HEK293 (cell line): Measurements from ENCODE around the gene TRAF4.

Experiments used
- CTCF ChIA-PET: fragments of 350-600 bp; formaldehyde crosslinking; extraction: SDS; loops from one replicate; lab custom pipeline; 2021; ENCODE audit warnings: antibody characterized with exemption; lab: Yijun Ruan, JAX
- POLR2A ChIA-PET: fragments of 300-600 bp; formaldehyde crosslinking; extraction: SDS; loops from one replicate; lab custom pipeline; 2020; ENCODE audit warnings: antibody characterized with exemption, inconsistent platforms; lab: Yijun Ruan, JAX
- H3K27ac ChIP-seq: fragments of 200-500 bp; sonication (Bioruptor generic); 2 replicates; pipeline ENCODE4 v1.5.1; 2014; ENCODE audit warnings: low read depth, low read length, control low read depth, inconsistent platforms; ENCODE audit errors: extremely low read depth
- H3K36me3 ChIP-seq, 2 experiments: fragments of 200-500 bp in 1 of 2; sonication (Bioruptor generic) in 1 of 2; 1 replicate in 1 of 2; 2 replicates in 1 of 2; pipeline ENCODE4 v1.5.1; 2014 to 2017; ENCODE audit warnings: inconsistent platforms in 2 of 2, low read length in 2 of 2; ENCODE audit not compliant: control insufficient read depth in 2 of 2, insufficient read depth in 1 of 2
- H3K4me1 ChIP-seq: fragments of 200-500 bp; sonication (Bioruptor generic); 2 replicates; pipeline ENCODE4 v1.5.1; 2014; ENCODE audit warnings: mild to moderate bottlenecking, low read length, inconsistent platforms; ENCODE audit not compliant: control insufficient read depth, insufficient read depth
- H3K4me3 ChIP-seq: 2 replicates; pipeline ENCODE4 v1.5.1; 2011; ENCODE audit warnings: low read depth, mild to moderate bottlenecking, control low read depth, low read length, moderate library complexity
- H3K9me3 ChIP-seq: fragments of 200-500 bp; sonication (Bioruptor generic); 2 replicates; pipeline ENCODE4 v1.5.1; 2014; ENCODE audit warnings: low read depth, low read length, inconsistent platforms; ENCODE audit not compliant: control insufficient read depth, insufficient read depth
- ATF2 ChIP-seq: fragments of 450-650 bp; formaldehyde crosslinking; IDR thresholded peaks from 2 replicates; pipeline ENCODE4 v1.5.1; 2016; ENCODE audit warnings: missing biosample characterization, missing genetic modification characterization, low read depth
- BCL11A ChIP-seq: fragments of 450-650 bp; formaldehyde crosslinking; IDR thresholded peaks from 2 replicates; pipeline ENCODE4 v1.5.1; 2016; ENCODE audit warnings: low read depth, missing biosample characterization, missing genetic modification characterization
- CTCF ChIP-seq: fragments of 450-650 bp; formaldehyde crosslinking; IDR thresholded peaks from 2 replicates; pipeline ENCODE4 v1.5.1; 2016; ENCODE audit warnings: missing biosample characterization, missing genetic modification characterization
- GLIS1 ChIP-seq: fragments of 450-650 bp; formaldehyde crosslinking; IDR thresholded peaks from 2 replicates; pipeline ENCODE4 v1.5.1; 2016; ENCODE audit warnings: missing biosample characterization, missing genetic modification characterization
- GLIS2 ChIP-seq: fragments of 450-650 bp; formaldehyde crosslinking; IDR thresholded peaks from 2 replicates; pipeline ENCODE4 v1.5.1; 2016; ENCODE audit warnings: missing biosample characterization, missing genetic modification characterization
- KLF1 ChIP-seq: fragments of 450-650 bp; formaldehyde crosslinking; IDR thresholded peaks from 2 replicates; pipeline ENCODE4 v1.5.1; 2016; ENCODE audit warnings: missing biosample characterization, missing genetic modification characterization
- PRDM1 ChIP-seq: fragments of 450-650 bp; formaldehyde crosslinking; IDR thresholded peaks from 2 replicates; pipeline ENCODE4; 2016; ENCODE audit warnings: missing biosample characterization, missing genetic modification characterization
- SCRT2 ChIP-seq: fragments of 450-650 bp; formaldehyde crosslinking; IDR thresholded peaks from 2 replicates; pipeline ENCODE4 v1.5.1; 2016; ENCODE audit warnings: missing biosample characterization, missing genetic modification characterization
- WT1 ChIP-seq: fragments of 450-650 bp; formaldehyde crosslinking; IDR thresholded peaks from 2 replicates; pipeline ENCODE4 v1.5.1; 2016; ENCODE audit warnings: missing biosample characterization, missing genetic modification characterization
- YY1 ChIP-seq: fragments of 450-650 bp; formaldehyde crosslinking; IDR thresholded peaks from 2 replicates; pipeline ENCODE4 v1.5.1; 2018; ENCODE audit warnings: missing biosample characterization, missing genetic modification characterization
- ZBTB17 ChIP-seq: fragments of 450-650 bp; formaldehyde crosslinking; IDR thresholded peaks from 2 replicates; pipeline ENCODE4 v1.5.1; 2016; ENCODE audit warnings: missing biosample characterization, missing genetic modification characterization
- ZBTB48 ChIP-seq: fragments of 450-650 bp; formaldehyde crosslinking; IDR thresholded peaks from 2 replicates; pipeline ENCODE4 v1.5.1; 2016; ENCODE audit warnings: missing biosample characterization, missing genetic modification characterization
- ZFP41 ChIP-seq: fragments of 450-650 bp; formaldehyde crosslinking; IDR thresholded peaks from 2 replicates; pipeline ENCODE4 v1.5.1; 2016; ENCODE audit warnings: missing biosample characterization, missing genetic modification characterization, borderline replicate concordance
- ZIC2 ChIP-seq: fragments of 450-650 bp; formaldehyde crosslinking; IDR thresholded peaks from 2 replicates; pipeline ENCODE4 v1.5.1; 2016; ENCODE audit warnings: missing biosample characterization, missing genetic modification characterization
- ZNF19 ChIP-seq: fragments of 450-650 bp; formaldehyde crosslinking; IDR thresholded peaks from 2 replicates; pipeline ENCODE4; 2016; ENCODE audit warnings: missing biosample characterization, missing genetic modification characterization, low read depth
- ZNF26 ChIP-seq: fragments of 450-650 bp; formaldehyde crosslinking; IDR thresholded peaks from 2 replicates; pipeline ENCODE4 v1.5.1; 2016; ENCODE audit warnings: missing biosample characterization, missing genetic modification characterization
- ZNF341 ChIP-seq: fragments of 450-650 bp; formaldehyde crosslinking; IDR thresholded peaks from 2 replicates; pipeline ENCODE4; 2016; ENCODE audit warnings: low read depth, missing biosample characterization, missing genetic modification characterization
- ZNF366 ChIP-seq: fragments of 450-650 bp; formaldehyde crosslinking; conservative IDR thresholded peaks from 2 replicates; pipeline ENCODE4 v1.5.1; 2016; ENCODE audit warnings: missing biosample characterization, missing genetic modification characterization
- ZNF394 ChIP-seq: fragments of 450-650 bp; formaldehyde crosslinking; IDR thresholded peaks from 2 replicates; pipeline ENCODE4 v1.5.1; 2016; ENCODE audit warnings: missing biosample characterization, missing genetic modification characterization, mild to moderate bottlenecking, moderate library complexity, borderline replicate concordance
- ZNF529 ChIP-seq: fragments of 450-650 bp; formaldehyde crosslinking; IDR thresholded peaks from 2 replicates; pipeline ENCODE4 v1.5.1; 2017; ENCODE audit warnings: missing genetic modification characterization, missing biosample characterization; ENCODE audit not compliant: insufficient replicate concordance
- ZNF549 ChIP-seq: fragments of 450-650 bp; IDR thresholded peaks from 2 replicates; pipeline ENCODE4 v1.5.1; 2018; ENCODE audit warnings: missing biosample characterization, missing genetic modification characterization, mild to moderate bottlenecking, inconsistent platforms, moderate library complexity
- ZSCAN16 ChIP-seq: fragments of 450-650 bp; formaldehyde crosslinking; IDR thresholded peaks from 2 replicates; pipeline ENCODE4 v1.5.1; 2016; ENCODE audit warnings: missing biosample characterization, missing genetic modification characterization
- ZSCAN30 ChIP-seq: fragments of 450-650 bp; IDR thresholded peaks from 2 replicates; pipeline ENCODE4 v1.5.1; 2018; ENCODE audit warnings: missing biosample characterization, mild to moderate bottlenecking, missing genetic modification characterization, moderate library complexity
- ZSCAN4 ChIP-seq: fragments of 450-650 bp; formaldehyde crosslinking; IDR thresholded peaks from 2 replicates; pipeline ENCODE4 v1.5.1; 2017; ENCODE audit warnings: missing biosample characterization, missing genetic modification characterization
- TF ChIP-seq, protein P1 (sequence below): fragments of 450-650 bp; formaldehyde crosslinking; IDR thresholded peaks from 2 replicates; pipeline ENCODE4 v1.5.1; 2016; ENCODE audit warnings: missing biosample characterization, missing genetic modification characterization

TRAF4 gene

GRCh38 chr17:28717578-28718332, 26.1 kb upstream of the TRAF4 start, which contains the start of gene RAB34 (continued):
- TF ChIP-seq YY1 (tag by site-specific recombination) (peak; percentile 41; the same call in 1 of the 2 replicates), ZNF26 (tag by site-specific recombination) (no peak), ZSCAN30 (tag by site-specific recombination) (peak; percentile 70; the same call in 1 of the 2 replicates), ZBTB48 (tag by site-specific recombination) (0 out of 2 replicates have a peak, but pooled peaks have one; percentile 21), ZNF529 (tag by site-specific recombination) (no peak), BCL11A (peak; percentile 86), ZIC2 (peak; percentile 91), ATF2 (tag by site-specific recombination) (no peak), WT1 (tag by site-specific recombination) (peak; percentile 76; the same call in 1 of the 2 replicates), ZFP41 (no peak), ZNF19 (tag by site-specific recombination) (no peak), GLIS2 (peak; percentile 95), ZSCAN4 (tag by site-specific recombination) (0 out of 2 replicates have a peak, but pooled peaks have one; percentile 25), ZSCAN16 (tag by site-specific recombination) (no peak), ZNF394 (tag by site-specific recombination) (peak; percentile 21; the same call in 1 of the 2 replicates)
- TF ChIP-seq, protein P1, sequence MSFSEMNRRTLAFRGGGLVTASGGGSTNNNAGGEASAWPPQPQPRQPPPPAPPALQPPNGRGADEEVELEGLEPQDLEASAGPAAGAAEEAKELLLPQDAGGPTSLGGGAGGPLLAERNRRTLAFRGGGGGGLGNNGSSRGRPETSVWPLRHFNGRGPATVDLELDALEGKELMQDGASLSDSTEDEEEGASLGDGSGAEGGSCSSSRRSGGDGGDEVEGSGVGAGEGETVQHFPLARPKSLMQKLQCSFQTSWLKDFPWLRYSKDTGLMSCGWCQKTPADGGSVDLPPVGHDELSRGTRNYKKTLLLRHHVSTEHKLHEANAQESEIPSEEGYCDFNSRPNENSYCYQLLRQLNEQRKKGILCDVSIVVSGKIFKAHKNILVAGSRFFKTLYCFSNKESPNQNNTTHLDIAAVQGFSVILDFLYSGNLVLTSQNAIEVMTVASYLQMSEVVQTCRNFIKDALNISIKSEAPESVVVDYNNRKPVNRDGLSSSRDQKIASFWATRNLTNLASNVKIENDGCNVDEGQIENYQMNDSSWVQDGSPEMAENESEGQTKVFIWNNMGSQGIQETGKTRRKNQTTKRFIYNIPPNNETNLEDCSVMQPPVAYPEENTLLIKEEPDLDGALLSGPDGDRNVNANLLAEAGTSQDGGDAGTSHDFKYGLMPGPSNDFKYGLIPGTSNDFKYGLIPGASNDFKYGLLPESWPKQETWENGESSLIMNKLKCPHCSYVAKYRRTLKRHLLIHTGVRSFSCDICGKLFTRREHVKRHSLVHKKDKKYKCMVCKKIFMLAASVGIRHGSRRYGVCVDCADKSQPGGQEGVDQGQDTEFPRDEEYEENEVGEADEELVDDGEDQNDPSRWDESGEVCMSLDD (tag by site-specific recombination) = peak; percentile 83; the same call in 1 of the 2 replicates

- ChIA-PET POLR2A (interaction anchor here (1.1 to 4.3 kb wide), 9 partner anchors 10 to 233 kb away, joined by 4 to 190 read pairs (median 17); partner anchors contain the start of genes BLTP2, NEK8, PHF12 and PIGS), CTCF (interaction anchor here (0.9 to 13.6 kb wide), 2 partner anchors 28 to 45 kb away, joined by 3 to 445 read pairs; partner anchors contain the start of gene TRAF4)
- H3K27ac ChIP-seq = peak overlapping the region; percentile 95
- peak overlapping the region; percentile 67 for H3K4me3 ChIP-seq
- peaks cover 33 to 66% of the 10 kb centered on the region in 2 experiments for H3K36me3 ChIP-seq
- H3K4me1 ChIP-seq = peaks cover 21% of the 10 kb centered on the region
- H3K9me3 ChIP-seq = no peaks in the 10 kb centered on the region
- TF ChIP-seq GLIS1 (tag by site-specific recombination) (peak; percentile 99), ZNF549 (no peak), KLF1 (tag by site-specific recombination) (0 out of 2 replicates have a peak, but pooled peaks have one; percentile 1), ZNF394 (tag by site-specific recombination) (0 out of 2 replicates have a peak, but pooled peaks have one; percentile 15), CTCF (tag by site-specific recombination) (no peak), ZNF366 (tag by site-specific recombination) (peak; percentile 67), ZBTB17 (tag by site-specific recombination) (peak; percentile 48), ZNF341 (tag by site-specific recombination) (no peak), SCRT2 (tag by site-specific recombination) (no peak), PRDM1 (tag by site-specific recombination) (peak; percentile 40; the same call in 1 of the 2 replicates)
These were observed 25.3 kb upstream of the TRAF4 start for GRCh38 chr17:28718333-28719020.
